ENCODE data around the gene BLM. TPM values are rescaled to one million over a fixed set of nuclear protein-coding genes. Genes with fewer than 3 reads are reported as not detected.

BLM gene
- total and polyA plus RNA-seq, 2 of the 8 experiments (the other 6 are each of a cell fraction or from before 2014, with no cell fraction given): 15.2 to 46.7 TPM

DNA sequence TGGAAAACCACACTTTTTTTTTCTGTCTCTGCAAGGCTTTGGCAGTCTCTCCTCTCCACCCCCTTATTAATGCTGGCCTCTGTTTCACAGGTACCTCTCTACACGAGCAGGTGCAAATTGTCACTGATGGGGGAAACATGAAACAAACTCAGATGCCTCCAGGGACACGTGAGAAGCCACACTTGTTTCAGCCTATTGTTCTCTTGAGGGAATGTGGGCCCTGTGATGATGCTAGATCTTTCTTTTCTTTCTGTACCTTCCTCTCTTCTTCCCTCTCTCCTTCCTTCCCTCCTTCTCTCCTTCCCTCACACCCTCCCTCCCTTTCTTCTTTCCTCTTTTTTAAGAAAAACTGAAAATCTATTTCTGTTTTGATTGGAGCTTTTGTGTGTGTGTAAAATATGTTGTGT, 5.7 kb upstream of the BLM start:
- Histone ChIP-seq H3K9ac (replicated peaks in 1 of 4; ENCODE audit: extremely low read depth in 1 of 4, low read depth in 3 of 4, low read length in 3 of 4) (no peak overlapping the region), H2AFZ (ENCODE audit: low read length) (no peak overlapping the region), H3K4me3 (ENCODE audit: extremely low read depth in 1 of 4, insufficient read depth in 2 of 4, low read depth in 3 of 4, low read length in 4 of 4) (no peak overlapping the region), H3K23me2 (ENCODE audit: low read depth, low read length) (no peaks in the 10 kb centered on the region), H3K23ac (ENCODE audit: insufficient read length) (no peak overlapping the region), H2BK120ac (replicated peaks; ENCODE audit: low read depth, low read length) (no peak overlapping the region), H2BK15ac (ENCODE audit: low read length) (no peak overlapping the region; the same call in 1 of the 2 replicates), H3K4me2 (ENCODE audit: insufficient read depth in 1 of 2, low read depth in 2 of 2, low read length in 2 of 2) (no peak overlapping the region), H3K18ac (ENCODE audit: extremely low read depth, low read length) (no peak overlapping the region), H3K56ac (replicated peaks; ENCODE audit: insufficient read length, low read depth, low read length) (no peak overlapping the region), H3K36me3 (ENCODE audit: control insufficient read depth in 2 of 4, insufficient read depth in 4 of 4, low read length in 3 of 4) (peaks cover 0 to 3% (median 0%) of the 10 kb centered on the region in 4 experiments; a peak in 2 of 8 replicates), H4K91ac (replicated peaks; ENCODE audit: insufficient read length, low read length) (no peak overlapping the region), H2BK5ac (ENCODE audit: low read depth, low read length) (no peak overlapping the region), H3K79me1 (ENCODE audit: low read depth, low read length) (no peaks in the 10 kb centered on the region), H2AK5ac (ENCODE audit: low read depth, low read length) (no peak overlapping the region), H3K9me3 (ENCODE audit: insufficient read depth in 2 of 2, low read depth in 1 of 2, low read length in 1 of 2) (no peaks in the 10 kb centered on the region), H3K79me2 (ENCODE audit: control insufficient read depth in 1 of 2, insufficient read depth in 2 of 2, low read length in 2 of 2) (peaks cover 0 to 8% of the 10 kb centered on the region in 2 experiments; a peak in 1 of 4 replicates), H4K8ac (ENCODE audit: extremely low read depth, insufficient read depth, low read length) (no peak overlapping the region), H3K27ac (ENCODE audit: low read depth, low read length) (no peak overlapping the region), H2BK12ac (ENCODE audit: low read depth, low read length) (peak overlapping the region; percentile 33; the same call in 1 of the 2 replicates), H4K20me1 (replicated peaks in 1 of 2; ENCODE audit: control insufficient read depth in 1 of 2, insufficient read depth in 2 of 2, low read length in 2 of 2) (no peaks in the 10 kb centered on the region), H3K4ac (replicated peaks; ENCODE audit: insufficient read length, low read depth, low read length) (no peak overlapping the region), H3K27me3 (replicated peaks in 1 of 4; ENCODE audit: control insufficient read depth in 3 of 4, extremely low read depth in 1 of 4, insufficient read depth in 3 of 4, low read length in 3 of 4) (no peaks in the 10 kb centered on the region), H4K5ac (ENCODE audit: insufficient read length, low read depth, low read length) (no peak overlapping the region), H2BK20ac (ENCODE audit: low read length) (no peak overlapping the region), H3K4me1 (replicated peaks in 1 of 4; ENCODE audit: control insufficient read depth in 3 of 4, insufficient read depth in 4 of 4, low read length in 3 of 4) (no peaks in the 10 kb centered on the region), H3K14ac (ENCODE audit: insufficient read length) (no peak overlapping the region)
- FAIRE-seq (no peak), DNase-seq (ENCODE audit: low read depth in 1 of 2, low spot score in 2 of 2) (no peak)
- POLR2A ChIA-PET (ENCODE audit: partially characterized antibody): no interaction called here
- CTCF ChIA-PET (ENCODE audit: partially characterized antibody): no interaction called here
- 76% methylated on average over 2 of the region's 2 CpGs; no CpG with 5 or more reads in 1 of the 2 experiments for WGBS, 2 experiments (ENCODE audit: extremely low coverage in 1 of 2, insufficient coverage in 1 of 2, insufficient read length in 1 of 2, insufficient replicate concordance in 2 of 2, low coverage in 1 of 2, low lambda C conversion rate in 2 of 2, missing lambda C conversion rate in 1 of 2)
- TF ChIP-seq SRF (IDR thresholded peaks at IDR 0.05; ENCODE audit: low read depth, low read length) (no peak), FOSL1 (IDR thresholded peaks at IDR 0.05; ENCODE audit: insufficient read depth, low read depth, low read length) (no peak), TAF7 (optimal IDR thresholded peaks at IDR 0.05; ENCODE audit: borderline replicate concordance, low read depth, low read length) (no peak), GTF2F1 (IDR thresholded peaks at IDR 0.05; ENCODE audit: borderline replicate concordance, low read depth, low read length) (no peak), RXRA (IDR thresholded peaks at IDR 0.05; ENCODE audit: insufficient read depth, low read depth, low read length) (no peak), SP1 (IDR thresholded peaks at IDR 0.05; ENCODE audit: low read depth, low read length) (no peak), POU5F1 (IDR thresholded peaks at IDR 0.05; ENCODE audit: low read depth, low read length) (no peak), TAF1 (IDR thresholded peaks at IDR 0.05; ENCODE audit: low read depth, low read length) (no peak), NRF1 (IDR thresholded peaks at IDR 0.05; ENCODE audit: low read depth, low read length) (no peak), JUND (IDR thresholded peaks at IDR 0.05; ENCODE audit: low read length) (no peak)
- TF ChIP-seq, protein P1, sequence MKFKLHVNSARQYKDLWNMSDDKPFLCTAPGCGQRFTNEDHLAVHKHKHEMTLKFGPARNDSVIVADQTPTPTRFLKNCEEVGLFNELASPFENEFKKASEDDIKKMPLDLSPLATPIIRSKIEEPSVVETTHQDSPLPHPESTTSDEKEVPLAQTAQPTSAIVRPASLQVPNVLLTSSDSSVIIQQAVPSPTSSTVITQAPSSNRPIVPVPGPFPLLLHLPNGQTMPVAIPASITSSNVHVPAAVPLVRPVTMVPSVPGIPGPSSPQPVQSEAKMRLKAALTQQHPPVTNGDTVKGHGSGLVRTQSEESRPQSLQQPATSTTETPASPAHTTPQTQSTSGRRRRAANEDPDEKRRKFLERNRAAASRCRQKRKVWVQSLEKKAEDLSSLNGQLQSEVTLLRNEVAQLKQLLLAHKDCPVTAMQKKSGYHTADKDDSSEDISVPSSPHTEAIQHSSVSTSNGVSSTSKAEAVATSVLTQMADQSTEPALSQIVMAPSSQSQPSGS (IDR thresholded peaks at IDR 0.05; ENCODE audit: low read length): no peak

Data from H1 (cell line).